Small intestine (tissue), 7 donors: ENCODE data around the gene CTNND2. TPM values are rescaled to one million over a fixed set of nuclear protein-coding genes. Genes with fewer than 3 reads are reported as not detected.

Source experiments
- DNase-seq, 2 donors: peaks; one replicate each; pipeline versions ENCODE4 v3.0.0 to v3.0.0-alpha.2; 2013
- FAIRE-seq: peaks from 2 replicates; lab custom pipeline; 2012; peaks lifted over from hg19 to GRCh38; lab: Jason Lieb, UNC
- H3K27ac ChIP-seq, 3 donors: one replicate each; pipeline ENCODE4 v1.5.1; 2013; ENCODE audit warnings: low read length in 2 of 3, mild to moderate bottlenecking in 2 of 3, control low read depth in 1 of 3, inconsistent platforms in 1 of 3, low read depth in 1 of 3, moderate library complexity in 1 of 3
- H3K27me3 ChIP-seq, 3 donors: one replicate each; pipeline ENCODE4 v1.6.1; 2013; ENCODE audit warnings: low read length in 3 of 3, inconsistent platforms in 1 of 3; ENCODE audit not compliant: control insufficient read depth in 3 of 3, insufficient read depth in 3 of 3
- H3K36me3 ChIP-seq, 3 donors: one replicate each; pipeline ENCODE4 v1.6.1; 2013; ENCODE audit warnings: low read length in 3 of 3, inconsistent platforms in 1 of 3, low read depth in 1 of 3, mild to moderate bottlenecking in 1 of 3, moderate library complexity in 1 of 3; ENCODE audit not compliant: control insufficient read depth in 3 of 3, insufficient read depth in 2 of 3
- H3K4me1 ChIP-seq, 3 donors: one replicate each; pipeline ENCODE4 v1.6.1; 2013; ENCODE audit warnings: low read length in 2 of 3, inconsistent platforms in 1 of 3, low read depth in 1 of 3, mild to moderate bottlenecking in 1 of 3, moderate library complexity in 1 of 3; ENCODE audit not compliant: control insufficient read depth in 3 of 3, insufficient read depth in 2 of 3
- H3K4me3 ChIP-seq, 3 donors: one replicate each; pipeline ENCODE4 v1.5.1; 2013; ENCODE audit warnings: low read length in 3 of 3, control low read depth in 1 of 3, inconsistent platforms in 1 of 3, low read depth in 1 of 3, mild to moderate bottlenecking in 1 of 3, moderate library complexity in 1 of 3
- H3K9me3 ChIP-seq, 2 donors: one replicate each; pipeline ENCODE4 v1.6.1; 2013; ENCODE audit warnings: low read depth in 1 of 2, low read length in 1 of 2; ENCODE audit not compliant: control insufficient read depth in 2 of 2, insufficient read depth in 1 of 2
- WGBS, 3 donors: extraction: QIAGEN DNeasy Blood & Tissue Kit; methylation state at CpG; one replicate each; pipeline ENCODE4 v1.1.7; 2013; 5-methylcytosine and 5-hydroxymethylcytosine counted together
- polyA plus RNA-seq, 4 donors: library from polyadenylated mRNA; stranded (reverse) in 3 of 4; unstranded in 1 of 4; fragments of 200-250 nt in 3 of 4; fragments of 120-200 nt in 1 of 4; gene quantifications; one replicate each; pipeline versions ENCODE4 v1.2.1 to v1.2.3, GENCODE V29; 2013
- donor health status: healthy with polysubstance abuse.
- donor health status: control.
- donor health status: control.
- donor health status: Bipolar disorder and iron deficiency.
- donor health status: healthy.

CTNND2 gene
- polyA plus RNA-seq, 4 donors: 1.1 to 3.0 TPM; not detected in 2

DNA sequence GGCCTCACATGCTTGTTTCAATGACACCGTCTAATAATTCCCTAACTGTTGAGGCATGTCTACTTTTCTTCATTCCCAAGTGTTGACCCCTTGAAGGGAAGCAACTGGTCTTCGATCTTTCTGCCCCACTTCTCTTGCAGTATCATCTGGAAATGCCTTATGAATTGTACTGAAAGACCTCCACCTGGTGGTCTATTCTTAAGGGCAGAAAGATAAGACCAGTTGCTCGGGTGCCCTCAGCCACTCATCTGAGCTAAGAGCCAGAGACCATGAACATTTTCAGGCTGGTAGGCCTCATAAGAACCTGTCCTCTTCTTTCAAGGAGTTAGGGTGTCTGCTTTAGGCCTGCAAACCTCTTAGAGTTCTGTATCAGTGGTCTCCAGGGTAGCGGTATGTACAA, 542.5 kb downstream of the CTNND2 start:
- no peak for FAIRE-seq
- WGBS, 3 donors: 66 to 82% (median 76%) methylated on average over 4 of the region's 4 CpGs

GRCh38 chr5:11357928-11358327, 546.3 kb downstream of the CTNND2 start:
- Histone ChIP-seq H3K4me3 (no peak overlapping the region), H3K27ac (no peak overlapping the region), H3K36me3 (no peaks in the 10 kb centered on the region), H3K9me3 (no peaks in the 10 kb centered on the region), H3K27me3 (no peaks in the 10 kb centered on the region), H3K4me1 (no peaks in the 10 kb centered on the region)
- WGBS, 3 donors: 57 to 80% (median 62%) methylated on average over 4 of the region's 4 CpGs
- no peak for FAIRE-seq
- DNase-seq: no peak

More for the DNA sequence above, 542.5 kb downstream of the CTNND2 start:
- H3K4me3 ChIP-seq: no peak overlapping the region
- no peak for DNase-seq
- H3K27me3 ChIP-seq: no peaks in the 10 kb centered on the region
- no peak overlapping the region for H3K27ac ChIP-seq
- H3K9me3 ChIP-seq: no peaks in the 10 kb centered on the region
- no peaks in the 10 kb centered on the region for H3K4me1 ChIP-seq
- H3K36me3 ChIP-seq: no peaks in the 10 kb centered on the region

DNA sequence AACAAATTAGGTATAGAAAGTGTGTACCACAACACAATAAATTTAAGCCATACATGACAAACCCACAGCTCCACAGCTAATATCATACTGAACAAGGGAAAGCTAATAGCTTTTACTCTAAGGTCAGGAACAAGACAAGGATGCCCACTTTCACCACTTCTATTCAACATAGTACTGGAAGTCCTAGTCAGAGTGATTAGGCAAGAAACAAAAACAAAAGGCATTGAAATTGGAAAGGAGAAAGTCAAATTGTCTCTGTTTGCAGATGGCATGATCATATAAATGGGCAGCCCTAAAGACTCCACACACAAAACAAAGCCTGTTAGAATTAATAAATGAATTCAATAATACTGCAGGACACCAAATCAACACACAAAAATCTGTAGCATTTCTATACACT, 548.8 kb downstream of the CTNND2 start:
- H3K9me3 ChIP-seq: no peaks in the 10 kb centered on the region
- FAIRE-seq (no peak), DNase-seq (no peak)
- no peaks in the 10 kb centered on the region for H3K27me3 ChIP-seq
- no peak overlapping the region for H3K4me3 ChIP-seq
- H3K4me1 ChIP-seq: no peaks in the 10 kb centered on the region
- no peaks in the 10 kb centered on the region for H3K36me3 ChIP-seq
- no peak overlapping the region for H3K27ac ChIP-seq

GRCh38 chr5:11346336-11346735, 557.9 kb downstream of the CTNND2 start:
- DNase-seq: no peak
- H3K27me3 ChIP-seq: no peaks in the 10 kb centered on the region
- no peak for FAIRE-seq
- WGBS, 3 donors: 86 to 92% (median 87%) methylated on average over 16 of the region's 16 CpGs
- H3K27ac ChIP-seq: no peak overlapping the region
- no peaks in the 10 kb centered on the region for H3K9me3 ChIP-seq
- H3K4me3 ChIP-seq: no peak overlapping the region
- no peaks in the 10 kb centered on the region for H3K36me3 ChIP-seq
- no peaks in the 10 kb centered on the region for H3K4me1 ChIP-seq

DNA sequence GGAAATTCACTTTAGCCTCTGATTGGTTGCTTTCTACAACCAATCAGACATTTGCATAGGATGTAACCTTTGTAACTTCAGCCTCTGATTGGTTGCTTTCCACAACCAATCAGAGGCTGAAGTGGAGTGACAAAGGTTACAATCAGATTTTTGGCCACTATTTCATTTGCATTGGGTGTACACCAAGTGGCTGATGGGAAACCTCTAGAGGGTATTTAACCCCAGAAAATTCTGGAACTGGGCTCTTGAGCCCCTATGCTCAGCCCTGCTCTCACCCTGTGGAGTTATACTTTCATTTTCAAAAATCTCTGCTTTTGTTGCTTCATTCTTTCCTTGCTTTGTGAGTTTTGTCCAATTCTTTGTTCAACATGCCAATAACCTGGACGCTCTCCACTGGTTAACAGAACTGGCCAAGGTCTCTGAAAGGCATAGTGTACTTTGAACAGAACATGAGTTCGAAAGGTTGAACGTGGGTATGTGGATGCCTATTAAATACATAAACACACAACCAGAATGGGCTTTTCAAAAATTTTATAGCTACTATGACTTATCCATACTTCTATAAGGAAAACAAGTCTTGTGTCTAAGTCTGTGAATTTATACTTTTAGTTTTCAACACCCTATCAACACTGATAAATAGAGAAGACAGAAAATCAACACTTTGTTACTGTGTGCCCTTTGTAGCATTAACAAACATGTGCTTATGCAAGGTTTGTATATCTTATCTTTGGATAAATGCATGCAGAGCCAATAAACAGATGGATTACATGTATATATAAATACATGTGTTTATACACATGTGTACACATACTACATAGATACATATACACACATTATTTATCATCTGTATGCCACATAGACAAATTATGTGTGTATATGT, 568.1 kb downstream of the CTNND2 start:
- peaks cover 0 to 2% (median 0%) of the 10 kb centered on the region in 3 donors for H3K4me1 ChIP-seq
- DNase-seq (no peak), FAIRE-seq (no peak)
- H3K9me3 ChIP-seq: no peaks in the 10 kb centered on the region
- no peaks in the 10 kb centered on the region for H3K27me3 ChIP-seq
- H3K27ac ChIP-seq: no peak overlapping the region
- no peak overlapping the region for H3K4me3 ChIP-seq
- 65 to 67% (median 66%) methylated on average over 3 of the region's 3 CpGs for WGBS, 3 donors
- H3K36me3 ChIP-seq: no peaks in the 10 kb centered on the region

DNA sequence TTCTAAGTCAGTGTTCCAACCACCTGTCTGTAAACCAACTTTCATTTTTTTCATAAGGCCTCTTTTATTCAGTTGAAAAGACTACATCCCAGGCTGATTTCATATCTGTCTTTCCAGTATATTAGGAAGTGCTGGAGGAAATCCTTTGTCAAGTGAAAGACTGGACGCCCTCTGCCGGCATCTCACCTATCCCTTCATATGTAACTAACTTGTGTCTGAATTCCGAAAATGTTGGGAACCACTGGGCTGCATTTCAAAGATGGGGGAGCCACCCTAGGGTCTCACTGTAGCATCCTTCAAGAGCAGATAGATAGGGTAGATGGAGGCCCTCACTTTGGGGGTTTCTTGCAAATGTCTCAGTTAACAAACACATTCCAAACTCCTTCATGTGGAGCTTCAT, 569.8 kb downstream of the CTNND2 start:
- no peak for FAIRE-seq
- Histone ChIP-seq H3K4me1 (peaks cover 0 to 11% (median 0%) of the 10 kb centered on the region in 3 donors), H3K36me3 (no peaks in the 10 kb centered on the region), H3K27ac (no peak overlapping the region), H3K9me3 (no peaks in the 10 kb centered on the region), H3K27me3 (no peaks in the 10 kb centered on the region), H3K4me3 (no peak overlapping the region)
- WGBS, 3 donors: 76 to 94% (median 87%) methylated on average over 3 of the region's 3 CpGs
- DNase-seq: no peak

- Histone ChIP-seq H3K9me3 (no peaks in the 10 kb centered on the region), H3K4me1 (peaks cover 0 to 17% (median 0%) of the 10 kb centered on the region in 3 donors), H3K36me3 (no peaks in the 10 kb centered on the region), H3K4me3 (no peak overlapping the region), H3K27me3 (no peaks in the 10 kb centered on the region), H3K27ac (no peak overlapping the region)
- no peak for DNase-seq
- 79 to 87% (median 86%) methylated on average over 5 of the region's 5 CpGs for WGBS, 3 donors
- no peak for FAIRE-seq
These were observed 574.6 kb downstream of the CTNND2 start for GRCh38 chr5:11329679-11330078.

GRCh38 chr5:11324521-11325289, 579.5 kb downstream of the CTNND2 start:
- no peaks in the 10 kb centered on the region for H3K27me3 ChIP-seq
- H3K4me1 ChIP-seq: peaks cover 0 to 18% (median 5%) of the 10 kb centered on the region in 3 donors
- H3K36me3 ChIP-seq: no peaks in the 10 kb centered on the region
- WGBS, 3 donors: 39 to 54% (median 52%) methylated on average over 5 of the region's 5 CpGs
- no peak overlapping the region for H3K4me3 ChIP-seq
- no peak for FAIRE-seq
- DNase-seq: peak; percentile 11 to 75
- peak overlapping the region in 1 of 3 donors; percentile 4 for H3K27ac ChIP-seq
- H3K9me3 ChIP-seq: no peaks in the 10 kb centered on the region
